Measurements from ENCODE around the gene MAG. TPM values are rescaled to one million over a fixed set of nuclear protein-coding genes. Genes with fewer than 3 reads are reported as not detected.

MAG gene
- total RNA-seq, 1 experiment from 2014 or later: 0.46 TPM

GRCh38 chr19:35310811-35311465 is 19.0 kb downstream of the MAG start (continued):
- TF ChIP-seq AR (CRISPR knock-in tag; IDR thresholded peaks at IDR 0.05): no peak
- no peak for TF ChIP-seq SMAD3 (CRISPR knock-in tag; IDR thresholded peaks at IDR 0.05; ENCODE audit: borderline replicate concordance)
- no peak for TF ChIP-seq ZNF671 (CRISPR knock-in tag; IDR thresholded peaks at IDR 0.05)

GRCh38 chr19:35311901-35312665 is 20.1 kb downstream of the MAG start:
- ATAC-seq (no peak), DNase-seq (ENCODE audit: low spot score) (no peak)
- no peaks in the 10 kb centered on the region for H3K4me1 Mint-ChIP-seq
- TF ChIP-seq TEAD1 (CRISPR knock-in tag; IDR thresholded peaks at IDR 0.05): no peak
- no peak for TF ChIP-seq ATF2 (CRISPR knock-in tag; IDR thresholded peaks at IDR 0.05; ENCODE audit: borderline replicate concordance, low read depth)
- TF ChIP-seq USF2 (CRISPR knock-in tag; IDR thresholded peaks at IDR 0.05): no peak
- no peak for TF ChIP-seq SP1 (CRISPR knock-in tag; conservative IDR thresholded peaks at IDR 0.05)
- TF ChIP-seq SMAD3 (CRISPR knock-in tag; IDR thresholded peaks at IDR 0.05; ENCODE audit: borderline replicate concordance): no peak
- TF ChIP-seq USF1 (CRISPR knock-in tag; IDR thresholded peaks at IDR 0.05): no peak
- TF ChIP-seq ESRRA (CRISPR knock-in tag; IDR thresholded peaks at IDR 0.05; ENCODE audit: borderline replicate concordance): no peak
- TF ChIP-seq ZNF416 (CRISPR knock-in tag; IDR thresholded peaks at IDR 0.05): no peak
- TF ChIP-seq ATF6 (CRISPR knock-in tag; IDR thresholded peaks at IDR 0.05): no peak
- TF ChIP-seq ZMAT4 (CRISPR knock-in tag; IDR thresholded peaks at IDR 0.05): no peak
- TF ChIP-seq NFYB (CRISPR knock-in tag; conservative IDR thresholded peaks at IDR 0.05; ENCODE audit: low read depth): no peak
- TF ChIP-seq ZSCAN18 (CRISPR knock-in tag; IDR thresholded peaks at IDR 0.05): no peak
- TF ChIP-seq RELA (CRISPR knock-in tag; IDR thresholded peaks at IDR 0.05; ENCODE audit: borderline replicate concordance): no peak
- no peaks in the 10 kb centered on the region for H3K9me3 Mint-ChIP-seq
- CTCF ChIA-PET: interaction anchor here (0.6 to 1.3 kb wide), 2 partner anchors 40 to 46 kb away, joined by 5 to 8 read pairs; no protein-coding TSS in a partner anchor
- H3K4me3 Mint-ChIP-seq: no peak overlapping the region
- no peaks in the 10 kb centered on the region for H3K36me3 Mint-ChIP-seq
- no peaks in the 10 kb centered on the region for H3K27me3 Mint-ChIP-seq (ENCODE audit: low read depth)
- H3K27ac Mint-ChIP-seq: no peak overlapping the region
- POLR2A ChIA-PET: no interaction called here
